Stimulated activated naive B cell treated with anti-CD40 and anti-IgM and Interleukin-4, amounts not matched to agents 10 μg/mL and 1 μg/mL and 100 μg/mL, for 72 hours (primary cell): ENCODE measurements around the gene IBA57.
"Not testable (repeated sequence)": the region's sequence is repeated elsewhere in the genome, so short reads cannot be mapped to it uniquely, and the experiment has no call there.

Experiments used
- ATAC-seq, 2 donors: fragments of 150-1000 bp; cut with Tn5 transposase; replicated peaks; 2 replicates each; pipeline ENCODE4 v1.10.0; 2021; ENCODE audit warnings: moderate library complexity in 1 of 2
- DNase-seq: peaks from one replicate; pipeline ENCODE4 v3.0.0; 2021
- H3K27ac Mint-ChIP-seq: one replicate; pipeline ENCODE4 v1.8.0; 2022; ENCODE audit warnings: mild to moderate bottlenecking, mixed read lengths
- H3K27me3 Mint-ChIP-seq, 2 donors: one replicate each; pipeline ENCODE4 v1.8.0; 2022; ENCODE audit warnings: mixed read lengths in 2 of 2
- H3K36me3 Mint-ChIP-seq, 2 donors: one replicate each; pipeline ENCODE4 v1.8.0; 2022; ENCODE audit warnings: mixed read lengths in 2 of 2, mild to moderate bottlenecking in 1 of 2
- H3K4me1 Mint-ChIP-seq, 2 donors: one replicate each; pipeline ENCODE4 v1.8.0; 2022; ENCODE audit warnings: mixed read lengths in 2 of 2, mild to moderate bottlenecking in 1 of 2
- H3K4me3 Mint-ChIP-seq, 2 donors: one replicate each; pipeline ENCODE4 v1.8.0; 2022; ENCODE audit warnings: mild to moderate bottlenecking in 2 of 2, mixed read lengths in 2 of 2, moderate library complexity in 1 of 2
- H3K9me3 Mint-ChIP-seq, 2 donors: one replicate each; pipeline ENCODE4 v1.8.0; 2022; ENCODE audit warnings: mixed read lengths in 2 of 2, mild to moderate bottlenecking in 1 of 2

IBA57 gene

GRCh38 chr1:228219245-228219961, 53.8 kb downstream of the IBA57 start:
- H3K27me3 Mint-ChIP-seq: no peaks in the 10 kb centered on the region
- H3K4me3 Mint-ChIP-seq: no peak overlapping the region
- DNase-seq: no peak
- H3K27ac Mint-ChIP-seq: no peak overlapping the region
- no peaks in the 10 kb centered on the region for H3K4me1 Mint-ChIP-seq
- H3K9me3 Mint-ChIP-seq: peaks cover 2% of the 10 kb centered on the region in 2 donors
- peaks cover 17 to 40% of the 10 kb centered on the region in 2 donors for H3K36me3 Mint-ChIP-seq
- no peak for ATAC-seq

DNA sequence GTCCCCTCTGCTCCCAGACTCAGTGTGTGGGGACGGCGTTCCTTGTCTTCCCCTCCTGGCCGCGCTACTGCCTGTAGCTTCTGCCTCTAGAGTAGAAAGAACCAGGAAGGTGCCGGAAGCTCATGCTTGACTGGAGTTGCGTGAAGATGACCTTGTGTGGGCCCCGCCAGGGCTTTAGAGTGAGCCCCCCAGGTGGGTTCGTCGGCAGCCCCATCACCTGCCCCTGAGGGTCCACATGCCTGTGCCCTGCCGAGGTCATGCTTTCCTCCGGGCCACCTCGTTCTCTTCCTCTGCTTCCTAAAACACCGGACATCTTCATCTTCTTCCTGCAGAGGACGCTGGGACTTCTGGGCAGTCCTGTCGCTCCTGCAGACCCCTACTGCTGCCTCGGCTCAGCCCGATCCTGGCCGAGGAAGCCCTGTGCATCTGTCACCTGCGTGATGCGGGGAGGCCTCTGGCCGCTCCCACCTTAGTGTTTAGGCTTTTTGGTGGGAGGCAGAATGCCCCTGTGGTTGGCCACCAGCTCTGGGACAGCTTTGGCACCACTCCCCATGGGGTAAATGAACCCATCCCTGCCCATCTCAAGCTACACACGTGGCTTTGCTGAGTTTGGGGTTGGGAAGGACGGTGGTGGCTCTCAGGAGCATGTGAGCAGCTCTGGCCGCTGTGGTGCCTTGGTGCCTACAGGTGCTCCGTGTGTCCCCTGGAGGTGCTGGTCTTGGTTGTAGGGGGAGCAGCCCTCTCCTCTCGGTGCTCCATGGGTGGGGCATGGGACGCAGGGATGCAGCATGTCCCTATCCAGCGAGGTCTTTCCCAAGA, 54.6 kb downstream of the IBA57 start:
- no peaks in the 10 kb centered on the region for H3K4me1 Mint-ChIP-seq
- peaks cover 3 to 7% of the 10 kb centered on the region in 2 donors for H3K9me3 Mint-ChIP-seq
- H3K4me3 Mint-ChIP-seq: no peak overlapping the region
- no peaks in the 10 kb centered on the region for H3K27me3 Mint-ChIP-seq
- ATAC-seq: no peak
- peaks cover 24 to 48% of the 10 kb centered on the region in 2 donors for H3K36me3 Mint-ChIP-seq
- H3K27ac Mint-ChIP-seq: no peak overlapping the region
- DNase-seq: no peak

- not testable (repeated sequence) for H3K27me3 Mint-ChIP-seq, DNase-seq, ATAC-seq, H3K4me1 Mint-ChIP-seq, H3K9me3 Mint-ChIP-seq, H3K4me3 Mint-ChIP-seq, H3K27ac Mint-ChIP-seq
- H3K36me3 Mint-ChIP-seq: peaks cover 32 to 57% of the 10 kb centered on the region in 2 donors
Measured at GRCh38 chr1:228221097-228221496, 55.5 kb downstream of the IBA57 start.

DNA sequence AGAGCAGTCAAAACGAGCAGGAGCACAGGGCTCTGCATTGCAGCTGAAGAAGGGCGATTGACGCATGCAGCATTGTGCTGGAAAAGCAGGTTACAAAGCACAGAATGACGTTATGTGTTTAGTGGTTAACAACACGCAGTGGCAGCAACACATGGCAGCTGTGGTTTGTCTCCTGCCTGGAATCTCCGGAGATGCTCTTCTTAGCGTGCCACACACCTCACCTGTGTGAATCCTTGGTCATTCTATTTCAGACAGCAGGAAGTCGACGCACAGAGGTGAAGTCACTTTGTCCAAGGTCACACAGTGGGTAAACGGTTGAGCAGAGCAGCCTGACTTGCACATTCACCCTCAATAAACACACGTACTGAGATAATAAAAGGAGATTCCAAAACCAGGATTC, 56.9 kb downstream of the IBA57 start:
- peaks cover 32 to 64% of the 10 kb centered on the region in 2 donors for H3K36me3 Mint-ChIP-seq
- H3K27ac Mint-ChIP-seq: no peak overlapping the region
- ATAC-seq: no peak
- H3K27me3 Mint-ChIP-seq: no peaks in the 10 kb centered on the region
- H3K4me1 Mint-ChIP-seq: no peaks in the 10 kb centered on the region
- H3K9me3 Mint-ChIP-seq: peaks cover 3 to 7% of the 10 kb centered on the region in 2 donors
- no peak for DNase-seq
- no peak overlapping the region for H3K4me3 Mint-ChIP-seq

GRCh38 chr1:228224198-228225164, 58.9 kb downstream of the IBA57 start:
- H3K27me3 Mint-ChIP-seq: no peaks in the 10 kb centered on the region
- DNase-seq: no peak
- no peak overlapping the region for H3K27ac Mint-ChIP-seq
- peaks cover 3 to 7% of the 10 kb centered on the region in 2 donors for H3K9me3 Mint-ChIP-seq
- H3K36me3 Mint-ChIP-seq: peaks cover 30 to 59% of the 10 kb centered on the region in 2 donors
- peaks cover 0 to 3% of the 10 kb centered on the region in 2 donors for H3K4me1 Mint-ChIP-seq
- no peak for ATAC-seq
- H3K4me3 Mint-ChIP-seq: no peak overlapping the region

DNA sequence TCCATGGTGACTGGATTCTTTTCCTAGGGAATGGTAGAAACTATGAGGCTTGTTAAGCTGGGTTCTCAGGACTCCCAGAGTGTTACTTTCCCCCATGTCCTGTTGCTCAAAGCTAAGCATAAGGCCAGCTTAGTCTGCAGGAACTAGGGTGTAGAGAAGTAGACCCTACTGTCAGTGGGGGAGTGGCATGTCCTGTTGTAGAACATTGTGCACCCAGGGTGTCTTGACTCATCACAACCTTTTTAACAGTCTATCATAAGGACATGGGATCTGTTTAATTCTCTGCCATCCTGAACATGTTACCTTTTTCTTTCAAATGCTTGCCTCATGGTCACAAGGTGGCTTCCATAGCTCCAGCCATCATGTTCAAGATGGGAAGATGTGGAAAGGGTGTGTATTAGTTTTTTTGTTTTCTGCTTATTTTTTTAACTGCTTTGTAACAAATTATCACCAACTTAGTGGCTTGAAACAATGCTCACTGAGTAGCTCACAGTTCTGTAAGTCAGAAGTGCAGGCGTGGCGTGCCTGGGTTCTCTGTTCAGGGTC, 59.6 kb downstream of the IBA57 start:
- Mint-ChIP-seq H3K4me1 (peaks cover 0 to 3% of the 10 kb centered on the region in 2 donors), H3K36me3 (peaks cover 28 to 57% of the 10 kb centered on the region in 2 donors), H3K4me3 (no peak overlapping the region), H3K27me3 (no peaks in the 10 kb centered on the region), H3K27ac (no peak overlapping the region), H3K9me3 (peaks cover 3 to 7% of the 10 kb centered on the region in 2 donors)
- no peak for ATAC-seq
- DNase-seq: no peak

DNA sequence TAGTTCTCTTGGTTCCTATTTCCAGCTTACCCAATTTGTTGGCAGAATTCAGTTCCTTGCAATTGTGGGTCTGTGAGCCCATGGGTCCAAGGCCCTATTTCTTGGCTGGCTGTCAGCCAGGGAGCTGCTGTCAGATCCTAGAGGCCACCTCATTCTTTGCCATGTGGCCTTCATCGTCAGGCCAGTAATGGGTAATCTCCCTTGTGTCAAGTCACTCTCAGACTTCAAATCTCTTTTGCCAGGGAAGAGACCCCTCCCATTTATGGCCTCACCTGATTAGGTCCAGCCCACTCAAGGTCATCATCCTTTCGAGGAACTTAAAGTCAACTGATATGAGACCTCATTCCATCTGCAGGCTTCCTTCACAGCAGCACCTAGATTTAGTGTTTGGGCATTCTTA, 60.1 kb downstream of the IBA57 start:
- ATAC-seq: no peak
- peaks cover 3 to 7% of the 10 kb centered on the region in 2 donors for H3K9me3 Mint-ChIP-seq
- H3K36me3 Mint-ChIP-seq: peaks cover 28 to 56% of the 10 kb centered on the region in 2 donors
- no peaks in the 10 kb centered on the region for H3K27me3 Mint-ChIP-seq
- DNase-seq: no peak
- no peak overlapping the region for H3K27ac Mint-ChIP-seq
- H3K4me3 Mint-ChIP-seq: no peak overlapping the region
- H3K4me1 Mint-ChIP-seq: peaks cover 0 to 3% of the 10 kb centered on the region in 2 donors

GRCh38 chr1:228226141-228226874, 60.7 kb downstream of the IBA57 start:
- peaks cover 3 to 7% of the 10 kb centered on the region in 2 donors for H3K9me3 Mint-ChIP-seq
- no peaks in the 10 kb centered on the region for H3K27me3 Mint-ChIP-seq
- H3K4me1 Mint-ChIP-seq: peaks cover 0 to 3% of the 10 kb centered on the region in 2 donors
- no peak overlapping the region for H3K4me3 Mint-ChIP-seq
- peaks cover 27 to 56% of the 10 kb centered on the region in 2 donors for H3K36me3 Mint-ChIP-seq
- H3K27ac Mint-ChIP-seq: no peak overlapping the region
- DNase-seq (no peak), ATAC-seq (no peak)

GRCh38 chr1:228226956-228227791, 61.6 kb downstream of the IBA57 start:
- Mint-ChIP-seq H3K4me1 (peaks cover 0 to 3% of the 10 kb centered on the region in 2 donors), H3K4me3 (no peak overlapping the region), H3K27ac (no peak overlapping the region), H3K9me3 (peaks cover 6 to 7% of the 10 kb centered on the region in 2 donors), H3K27me3 (no peaks in the 10 kb centered on the region), H3K36me3 (peaks cover 33 to 59% of the 10 kb centered on the region in 2 donors)
- DNase-seq (no peak), ATAC-seq (no peak)

DNA sequence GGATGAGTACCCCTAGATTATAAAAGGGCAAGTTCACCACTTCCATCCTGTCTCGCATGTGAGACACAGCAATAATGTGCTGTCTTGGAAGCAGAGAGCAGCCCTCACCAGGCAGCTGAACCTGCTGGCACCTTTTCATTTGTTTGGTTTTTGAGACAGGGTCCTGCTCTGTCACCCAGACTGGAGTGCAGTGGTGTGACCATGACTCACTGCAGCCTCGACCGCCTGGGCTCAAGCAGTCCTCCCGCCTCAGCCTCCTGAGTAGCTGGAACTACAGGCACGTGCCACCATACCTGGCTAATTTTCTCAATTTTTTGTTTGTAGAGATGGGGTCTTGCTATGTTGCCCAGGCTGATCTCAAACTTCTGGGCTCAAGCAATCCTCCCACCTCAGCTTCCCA, 62.5 kb downstream of the IBA57 start:
- not testable (repeated sequence) for ATAC-seq, DNase-seq, H3K4me1 Mint-ChIP-seq, H3K27ac Mint-ChIP-seq, H3K27me3 Mint-ChIP-seq, H3K4me3 Mint-ChIP-seq
- Mint-ChIP-seq H3K36me3 (peaks cover 40 to 60% of the 10 kb centered on the region in 2 donors), H3K9me3 (peaks cover 11 to 12% of the 10 kb centered on the region in 2 donors)

DNA sequence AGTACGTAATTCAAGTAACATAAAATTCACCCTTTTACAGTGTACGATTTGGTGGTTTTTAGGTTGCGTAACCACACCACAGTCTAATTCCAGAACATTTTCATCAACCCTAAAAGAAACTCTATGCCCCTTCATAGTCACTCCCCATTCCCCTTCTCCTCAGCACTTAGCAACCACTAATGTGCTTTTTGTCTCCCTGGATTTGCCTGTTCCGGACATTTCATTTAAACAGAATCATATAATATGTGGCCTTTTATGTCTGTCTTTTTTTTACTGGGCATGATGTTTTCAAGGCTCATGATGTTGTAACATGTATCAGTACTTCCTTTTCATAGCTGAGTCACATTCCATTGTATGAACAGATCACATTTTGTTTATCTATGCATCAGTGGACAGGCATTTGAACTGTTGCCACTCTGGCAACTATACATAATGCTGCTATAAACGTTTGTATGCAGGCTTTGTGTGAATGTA, 63.0 kb downstream of the IBA57 start:
- Mint-ChIP-seq H3K27me3 (no peaks in the 10 kb centered on the region), H3K9me3 (peaks cover 14 to 16% of the 10 kb centered on the region in 2 donors), H3K27ac (no peak overlapping the region), H3K4me1 (peaks cover 0 to 3% of the 10 kb centered on the region in 2 donors), H3K4me3 (no peak overlapping the region), H3K36me3 (peaks cover 43 to 62% of the 10 kb centered on the region in 2 donors)
- DNase-seq (no peak), ATAC-seq (no peak)

DNA sequence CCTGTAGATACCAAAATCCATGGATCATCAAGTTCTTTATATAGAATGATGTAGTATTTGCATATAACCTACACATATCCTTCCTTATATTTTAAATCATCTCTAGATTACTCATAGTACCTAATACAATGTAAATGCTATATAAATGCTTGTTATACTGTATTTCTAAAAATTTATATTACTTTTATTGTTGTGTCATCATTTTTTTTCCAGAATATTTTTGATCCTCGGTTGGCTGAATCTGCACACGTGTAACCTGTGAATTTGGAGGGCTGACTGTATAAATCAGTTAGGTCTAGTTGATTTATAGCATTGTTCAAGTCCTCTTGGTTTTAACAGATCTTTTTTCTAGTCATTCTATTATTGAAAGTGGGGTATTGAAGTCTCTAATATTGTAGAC, 65.6 kb downstream of the IBA57 start:
- no peak overlapping the region for H3K27ac Mint-ChIP-seq

More for the DNA sequence above, 65.6 kb downstream of the IBA57 start:
- no peak for ATAC-seq
- peaks cover 34 to 61% of the 10 kb centered on the region in 2 donors for H3K36me3 Mint-ChIP-seq
- no peak overlapping the region for H3K4me3 Mint-ChIP-seq
- H3K27me3 Mint-ChIP-seq: no peaks in the 10 kb centered on the region
- no peak for DNase-seq
- peaks cover 0 to 3% of the 10 kb centered on the region in 2 donors for H3K4me1 Mint-ChIP-seq
- H3K9me3 Mint-ChIP-seq: peaks cover 11 to 23% of the 10 kb centered on the region in 2 donors
